ENCODE measurements around the gene PRKCE.
"Not testable (repeated sequence)": the region's sequence is repeated elsewhere in the genome, so short reads cannot be mapped to it uniquely, and the experiment has no call there.

DNA sequence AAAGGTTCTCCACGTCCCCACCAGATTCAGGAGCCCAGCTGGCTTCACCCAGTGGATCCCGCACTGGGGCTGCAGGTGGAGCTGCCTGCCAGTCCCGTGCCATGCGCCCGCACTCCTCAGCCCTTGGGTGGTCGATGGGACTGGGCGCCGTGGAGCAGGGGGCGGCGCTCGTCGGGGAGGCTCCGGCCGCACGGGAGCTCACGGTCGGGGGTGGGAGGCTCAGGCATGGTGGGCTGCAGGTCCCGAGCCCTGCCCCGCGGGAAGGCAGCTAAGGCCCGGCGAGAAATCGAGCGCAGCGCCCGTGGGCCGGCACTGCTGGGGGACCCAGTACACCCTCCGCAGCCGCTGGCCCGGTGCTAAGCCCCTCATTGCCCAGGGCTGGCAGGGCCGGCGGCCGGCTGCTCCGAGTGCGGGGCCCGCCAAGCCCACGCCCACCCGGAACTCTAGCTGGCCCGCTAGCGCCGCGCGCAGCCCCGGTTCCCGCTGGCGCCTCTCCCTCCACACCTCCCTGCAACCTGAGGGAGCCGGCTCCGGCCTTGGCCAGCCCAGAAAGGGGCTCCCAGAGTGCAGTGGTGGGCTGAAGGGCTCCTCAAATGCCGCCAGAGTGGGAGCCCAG lies 266.2 kb downstream of the PRKCE start:
- TF ChIP-seq, protein P1, sequence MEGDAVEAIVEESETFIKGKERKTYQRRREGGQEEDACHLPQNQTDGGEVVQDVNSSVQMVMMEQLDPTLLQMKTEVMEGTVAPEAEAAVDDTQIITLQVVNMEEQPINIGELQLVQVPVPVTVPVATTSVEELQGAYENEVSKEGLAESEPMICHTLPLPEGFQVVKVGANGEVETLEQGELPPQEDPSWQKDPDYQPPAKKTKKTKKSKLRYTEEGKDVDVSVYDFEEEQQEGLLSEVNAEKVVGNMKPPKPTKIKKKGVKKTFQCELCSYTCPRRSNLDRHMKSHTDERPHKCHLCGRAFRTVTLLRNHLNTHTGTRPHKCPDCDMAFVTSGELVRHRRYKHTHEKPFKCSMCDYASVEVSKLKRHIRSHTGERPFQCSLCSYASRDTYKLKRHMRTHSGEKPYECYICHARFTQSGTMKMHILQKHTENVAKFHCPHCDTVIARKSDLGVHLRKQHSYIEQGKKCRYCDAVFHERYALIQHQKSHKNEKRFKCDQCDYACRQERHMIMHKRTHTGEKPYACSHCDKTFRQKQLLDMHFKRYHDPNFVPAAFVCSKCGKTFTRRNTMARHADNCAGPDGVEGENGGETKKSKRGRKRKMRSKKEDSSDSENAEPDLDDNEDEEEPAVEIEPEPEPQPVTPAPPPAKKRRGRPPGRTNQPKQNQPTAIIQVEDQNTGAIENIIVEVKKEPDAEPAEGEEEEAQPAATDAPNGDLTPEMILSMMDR (IDR thresholded peaks at IDR 0.05) = not testable (repeated sequence)
- TF ChIP-seq POLR2A (IDR thresholded peaks at IDR 0.05) = not testable (repeated sequence)
